Glutamatergic neuron (in vitro differentiated cells): ENCODE results near the gene SERHL2. TPM values are rescaled to one million over a fixed set of nuclear protein-coding genes. Genes with fewer than 3 reads are reported as not detected.
"Not testable (repeated sequence)": the region's sequence is repeated elsewhere in the genome, so short reads cannot be mapped to it uniquely, and the experiment has no call there.

Source experiments
- DNase-seq: peaks from one replicate; pipeline ENCODE4 v3.0.0; 2022
- H3K27ac Mint-ChIP-seq: one replicate; pipeline ENCODE4 v1.8.0; 2020; ENCODE audit warnings: mild to moderate bottlenecking, mixed read lengths, inconsistent platforms; ENCODE audit not compliant: unreplicated experiment
- H3K27me3 Mint-ChIP-seq: one replicate; pipeline ENCODE4 v1.8.0; 2020; ENCODE audit warnings: mild to moderate bottlenecking, moderate library complexity, mixed read lengths, inconsistent platforms; ENCODE audit not compliant: unreplicated experiment
- H3K36me3 Mint-ChIP-seq: one replicate; pipeline ENCODE4 v1.8.0; 2020; ENCODE audit warnings: mild to moderate bottlenecking, mixed read lengths, inconsistent platforms; ENCODE audit not compliant: unreplicated experiment
- H3K4me1 Mint-ChIP-seq: one replicate; pipeline ENCODE4 v1.8.0; 2020; ENCODE audit warnings: mild to moderate bottlenecking, low read depth, mixed read lengths, inconsistent platforms; ENCODE audit not compliant: unreplicated experiment
- H3K4me3 Mint-ChIP-seq: one replicate; pipeline ENCODE4 v1.8.0; 2020; ENCODE audit warnings: mild to moderate bottlenecking, mixed read lengths, inconsistent platforms; ENCODE audit not compliant: unreplicated experiment
- H3K9me3 Mint-ChIP-seq: one replicate; pipeline ENCODE4 v1.8.0; 2020; ENCODE audit warnings: mild to moderate bottlenecking, moderate library complexity, mixed read lengths, inconsistent platforms; ENCODE audit not compliant: unreplicated experiment
- total RNA-seq: library from RNA; stranded (reverse); fragmentation: NEBNext Ultra II Directional; extraction: Animal tissue kit (Norgen Biotek cat#: 25700); gene quantifications from one replicate; pipeline ENCODE4 v1.2.1, GENCODE V29; 2021; ENCODE audit not compliant: unreplicated experiment
- TF ChIP-seq, protein P1 (sequence below): fragments of 200-600 bp; sonication (generic); IDR thresholded peaks from one replicate; pipeline ENCODE4 v1.5.0; 2021; ENCODE audit not compliant: partially characterized antibody, unreplicated experiment

Gene SERHL2
- total RNA-seq, 1 donor from 2014 or later = 4.4 TPM

DNA sequence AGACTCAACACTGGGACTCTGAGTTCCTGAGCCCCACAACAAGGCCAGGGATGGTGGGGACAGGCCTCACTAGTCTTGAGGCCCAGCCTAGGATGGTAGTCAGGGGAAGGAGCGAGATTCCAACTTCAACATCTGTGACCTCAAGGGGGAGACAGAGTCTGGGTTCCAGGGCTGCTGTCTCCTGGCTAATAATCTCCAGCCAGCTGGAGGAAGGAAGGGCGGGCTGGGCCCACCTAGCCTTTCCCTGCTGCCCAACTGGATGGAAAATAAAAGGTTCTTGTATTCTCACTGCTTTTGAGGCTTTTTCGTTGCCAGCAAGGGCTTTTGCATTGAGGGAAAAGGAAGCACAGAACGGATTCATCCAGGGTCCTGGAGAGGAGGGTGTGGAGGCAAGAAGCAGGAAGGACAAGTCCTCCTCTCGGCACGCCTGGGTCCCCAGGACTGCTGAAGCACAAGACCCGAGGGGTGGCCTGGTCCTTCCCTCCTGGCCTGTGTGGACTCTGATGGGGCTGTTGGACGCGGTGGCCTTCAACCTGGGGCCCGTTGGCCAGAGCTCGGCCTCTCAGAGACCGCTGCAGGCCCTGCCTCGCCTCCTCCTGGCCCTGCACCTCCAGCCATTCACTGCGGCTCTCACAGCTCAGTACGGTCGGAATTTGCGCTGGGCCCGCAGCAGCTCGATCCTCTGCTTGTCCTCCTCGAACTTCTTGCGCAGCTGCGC, 41.3 kb upstream of the SERHL2 start:
- H3K9me3 Mint-ChIP-seq, H3K4me3 Mint-ChIP-seq, H3K27ac Mint-ChIP-seq, H3K36me3 Mint-ChIP-seq, H3K27me3 Mint-ChIP-seq, H3K4me1 Mint-ChIP-seq: not testable (repeated sequence)
- TF ChIP-seq, protein P1, sequence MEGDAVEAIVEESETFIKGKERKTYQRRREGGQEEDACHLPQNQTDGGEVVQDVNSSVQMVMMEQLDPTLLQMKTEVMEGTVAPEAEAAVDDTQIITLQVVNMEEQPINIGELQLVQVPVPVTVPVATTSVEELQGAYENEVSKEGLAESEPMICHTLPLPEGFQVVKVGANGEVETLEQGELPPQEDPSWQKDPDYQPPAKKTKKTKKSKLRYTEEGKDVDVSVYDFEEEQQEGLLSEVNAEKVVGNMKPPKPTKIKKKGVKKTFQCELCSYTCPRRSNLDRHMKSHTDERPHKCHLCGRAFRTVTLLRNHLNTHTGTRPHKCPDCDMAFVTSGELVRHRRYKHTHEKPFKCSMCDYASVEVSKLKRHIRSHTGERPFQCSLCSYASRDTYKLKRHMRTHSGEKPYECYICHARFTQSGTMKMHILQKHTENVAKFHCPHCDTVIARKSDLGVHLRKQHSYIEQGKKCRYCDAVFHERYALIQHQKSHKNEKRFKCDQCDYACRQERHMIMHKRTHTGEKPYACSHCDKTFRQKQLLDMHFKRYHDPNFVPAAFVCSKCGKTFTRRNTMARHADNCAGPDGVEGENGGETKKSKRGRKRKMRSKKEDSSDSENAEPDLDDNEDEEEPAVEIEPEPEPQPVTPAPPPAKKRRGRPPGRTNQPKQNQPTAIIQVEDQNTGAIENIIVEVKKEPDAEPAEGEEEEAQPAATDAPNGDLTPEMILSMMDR = peak; percentile 24
- DNase-seq = peak; percentile 61

DNA sequence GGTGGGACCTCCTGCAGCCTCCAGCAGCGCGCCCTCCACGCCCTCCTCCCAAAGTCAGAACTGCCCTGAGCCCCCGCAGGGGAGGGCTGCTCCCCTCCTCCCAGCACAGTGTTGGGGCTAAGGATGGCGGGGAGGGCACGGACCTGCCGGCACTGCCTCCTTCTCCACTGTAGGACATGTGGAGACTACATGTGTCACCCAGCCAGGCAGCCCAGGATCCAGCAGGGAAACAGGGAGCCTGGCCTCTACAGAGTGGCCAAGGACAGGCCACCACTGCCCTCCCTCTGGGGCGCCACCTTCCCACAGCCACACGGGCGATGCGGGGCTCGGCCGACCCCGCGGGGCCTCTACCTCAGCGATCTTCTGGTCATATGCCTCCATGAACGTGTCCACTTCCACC, 39.4 kb upstream of the SERHL2 start:
- not testable (repeated sequence) for H3K27ac Mint-ChIP-seq, H3K4me3 Mint-ChIP-seq, H3K4me1 Mint-ChIP-seq, DNase-seq, H3K36me3 Mint-ChIP-seq, H3K9me3 Mint-ChIP-seq, H3K27me3 Mint-ChIP-seq

DNA sequence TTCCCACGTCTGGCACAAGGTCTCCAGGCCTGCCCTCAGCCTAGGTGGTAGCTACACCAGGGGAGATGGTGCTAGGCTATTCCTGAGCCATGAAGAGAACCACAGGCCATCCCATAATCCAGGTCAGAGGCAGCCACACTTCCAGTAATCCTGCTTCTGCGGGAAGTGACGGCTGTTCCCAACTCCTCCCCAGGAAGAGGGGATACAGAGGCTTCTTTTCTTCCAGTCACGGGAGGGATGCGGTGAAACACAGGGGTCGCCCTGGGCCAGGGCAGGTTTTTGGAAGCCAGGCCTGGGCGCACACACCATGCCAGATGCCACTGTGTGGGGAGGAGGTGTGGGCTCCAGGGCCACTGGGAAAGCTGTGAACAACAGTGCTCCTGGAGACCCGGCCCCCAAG, 38.5 kb upstream of the SERHL2 start:
- H3K4me3 Mint-ChIP-seq, H3K27me3 Mint-ChIP-seq, H3K9me3 Mint-ChIP-seq, H3K36me3 Mint-ChIP-seq, H3K27ac Mint-ChIP-seq, DNase-seq, H3K4me1 Mint-ChIP-seq: not testable (repeated sequence)

DNA sequence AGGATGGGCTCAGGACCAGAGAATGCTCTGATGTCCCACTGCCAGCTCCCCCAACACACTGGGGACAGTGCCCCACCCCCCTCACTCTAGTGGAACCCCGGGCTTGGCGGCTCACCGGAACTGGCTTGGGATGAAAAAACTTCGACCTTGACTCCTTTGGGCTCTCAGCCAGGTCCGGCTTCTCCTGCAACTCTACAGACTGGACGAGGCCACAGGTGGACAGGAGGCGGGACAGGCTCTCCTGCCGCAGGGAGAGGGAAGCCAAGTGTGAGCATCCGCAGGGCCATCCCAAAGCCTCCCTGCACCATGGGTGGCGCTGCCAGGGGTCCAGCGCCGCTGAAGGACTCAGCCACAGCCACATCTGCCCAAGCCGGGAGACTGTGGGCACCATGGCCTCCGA, 37.9 kb upstream of the SERHL2 start:
- no peak for DNase-seq
- TF ChIP-seq, protein P1 = no peak
- Mint-ChIP-seq H3K4me1 (peaks cover 9% of the 10 kb centered on the region), H3K27me3 (peaks cover 7% of the 10 kb centered on the region), H3K36me3 (no peaks in the 10 kb centered on the region), H3K27ac (no peak overlapping the region), H3K9me3 (no peaks in the 10 kb centered on the region), H3K4me3 (no peak overlapping the region)

DNA sequence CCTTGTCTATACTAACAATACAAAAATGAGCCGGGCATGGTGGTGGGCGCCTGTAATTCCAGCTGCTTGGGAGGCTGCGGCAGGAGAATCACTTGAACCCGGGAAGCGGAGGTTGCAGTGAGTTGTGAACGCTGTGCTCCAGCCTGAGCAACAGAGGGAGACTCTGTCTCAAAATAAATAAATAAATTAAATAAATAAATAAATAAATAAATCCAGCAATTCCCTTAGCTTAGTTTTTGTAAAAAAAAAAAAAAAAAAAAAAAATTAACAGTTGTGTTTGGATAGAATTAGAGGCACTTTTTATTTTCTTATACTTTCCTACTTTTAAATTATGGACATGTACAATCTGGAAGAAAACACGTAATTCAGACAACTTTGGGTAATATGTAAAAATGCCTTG, 36.7 kb upstream of the SERHL2 start:
- H3K4me3 Mint-ChIP-seq, H3K27ac Mint-ChIP-seq, H3K27me3 Mint-ChIP-seq, H3K36me3 Mint-ChIP-seq, H3K9me3 Mint-ChIP-seq, DNase-seq, H3K4me1 Mint-ChIP-seq: not testable (repeated sequence)

DNA sequence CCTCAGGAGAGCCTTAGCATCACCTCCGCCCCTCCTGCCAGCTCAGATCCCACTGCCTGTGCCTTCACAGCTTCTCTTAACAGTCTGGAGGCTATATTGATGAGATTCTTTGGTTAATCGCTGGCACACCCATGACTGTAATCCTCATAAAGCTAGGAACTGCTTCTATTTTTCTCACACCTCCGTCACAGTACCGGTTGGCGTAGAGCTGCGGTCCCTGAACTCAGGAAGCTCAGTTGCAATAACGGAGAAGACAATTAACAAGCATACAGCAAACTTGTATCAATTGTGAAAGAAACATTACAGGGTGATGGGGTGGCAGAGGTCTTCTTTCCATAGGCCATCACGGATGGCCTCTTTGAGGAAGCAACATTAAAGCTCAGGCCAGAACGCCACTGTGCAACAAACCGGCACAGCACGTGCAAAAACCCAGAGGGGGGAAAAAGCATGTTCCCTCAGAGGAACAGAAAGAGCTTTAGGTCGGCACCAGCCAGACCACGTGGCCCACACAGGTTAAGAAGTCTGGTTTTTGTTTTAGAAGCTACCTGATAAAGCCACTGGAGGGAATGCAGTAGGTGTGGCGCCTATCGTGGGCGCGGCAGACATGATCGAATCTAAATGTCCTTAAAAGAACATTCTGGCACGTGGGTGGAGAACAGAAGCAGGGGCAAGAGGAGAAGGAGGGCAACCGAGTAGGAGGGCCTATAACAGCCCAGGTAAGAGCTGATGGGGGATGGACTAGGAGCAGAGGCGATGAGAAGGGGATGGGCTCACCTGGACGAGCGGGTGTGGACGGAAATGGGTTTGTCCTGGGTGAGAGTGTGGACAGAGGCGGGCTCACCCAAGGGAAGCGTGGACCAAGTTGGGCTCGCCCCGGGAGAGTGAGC, 34.9 kb upstream of the SERHL2 start:
- peak overlapping the region; percentile 64 for H3K27ac Mint-ChIP-seq
- not testable (repeated sequence) for H3K9me3 Mint-ChIP-seq, H3K27me3 Mint-ChIP-seq, H3K4me1 Mint-ChIP-seq, DNase-seq, H3K36me3 Mint-ChIP-seq
- peak overlapping the region; percentile 97 for H3K4me3 Mint-ChIP-seq
